ENCODE results near the gene NNT.
A peak's percentile ranks its signal among the peaks of the same experiment; 100 is the strongest.

The NNT gene

DNA sequence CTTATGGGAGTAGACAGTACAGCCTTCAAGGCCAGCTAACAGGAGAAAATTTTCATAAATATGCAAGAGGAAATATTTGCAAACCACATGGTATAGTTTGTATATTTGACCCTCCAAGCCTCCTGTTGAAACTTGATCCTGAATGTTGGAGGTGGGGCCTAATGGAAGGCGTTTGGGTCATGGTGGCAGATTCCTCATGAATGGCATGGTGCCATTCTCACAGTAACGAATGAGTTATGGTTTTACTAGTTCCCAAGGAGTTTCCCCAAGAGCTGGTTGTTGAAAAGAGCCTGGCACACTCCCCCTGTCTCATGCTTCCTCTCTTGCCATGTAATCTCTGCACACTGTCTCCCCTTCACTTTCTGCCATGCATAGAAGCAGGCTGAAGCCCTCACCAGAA lies 42.9 kb upstream of the NNT start:
- DNase-seq (ENCODE audit: low read depth) = no peak
- TF ChIP-seq MYC (IDR thresholded peaks at IDR 0.05; ENCODE audit: low read depth, low read length) (no peak), MAX (IDR thresholded peaks at IDR 0.05; ENCODE audit: low read depth, low read length) (no peak), POLR2A (IDR thresholded peaks at IDR 0.05; ENCODE audit: extremely low read depth, insufficient read length) (no peak)
- TF ChIP-seq, protein P1, sequence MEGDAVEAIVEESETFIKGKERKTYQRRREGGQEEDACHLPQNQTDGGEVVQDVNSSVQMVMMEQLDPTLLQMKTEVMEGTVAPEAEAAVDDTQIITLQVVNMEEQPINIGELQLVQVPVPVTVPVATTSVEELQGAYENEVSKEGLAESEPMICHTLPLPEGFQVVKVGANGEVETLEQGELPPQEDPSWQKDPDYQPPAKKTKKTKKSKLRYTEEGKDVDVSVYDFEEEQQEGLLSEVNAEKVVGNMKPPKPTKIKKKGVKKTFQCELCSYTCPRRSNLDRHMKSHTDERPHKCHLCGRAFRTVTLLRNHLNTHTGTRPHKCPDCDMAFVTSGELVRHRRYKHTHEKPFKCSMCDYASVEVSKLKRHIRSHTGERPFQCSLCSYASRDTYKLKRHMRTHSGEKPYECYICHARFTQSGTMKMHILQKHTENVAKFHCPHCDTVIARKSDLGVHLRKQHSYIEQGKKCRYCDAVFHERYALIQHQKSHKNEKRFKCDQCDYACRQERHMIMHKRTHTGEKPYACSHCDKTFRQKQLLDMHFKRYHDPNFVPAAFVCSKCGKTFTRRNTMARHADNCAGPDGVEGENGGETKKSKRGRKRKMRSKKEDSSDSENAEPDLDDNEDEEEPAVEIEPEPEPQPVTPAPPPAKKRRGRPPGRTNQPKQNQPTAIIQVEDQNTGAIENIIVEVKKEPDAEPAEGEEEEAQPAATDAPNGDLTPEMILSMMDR (IDR thresholded peaks at IDR 0.05; ENCODE audit: low read depth, low read length) = no peak
- H3K4me3 ChIP-seq (ENCODE audit: low read depth, low read length) = no peak overlapping the region

DNA sequence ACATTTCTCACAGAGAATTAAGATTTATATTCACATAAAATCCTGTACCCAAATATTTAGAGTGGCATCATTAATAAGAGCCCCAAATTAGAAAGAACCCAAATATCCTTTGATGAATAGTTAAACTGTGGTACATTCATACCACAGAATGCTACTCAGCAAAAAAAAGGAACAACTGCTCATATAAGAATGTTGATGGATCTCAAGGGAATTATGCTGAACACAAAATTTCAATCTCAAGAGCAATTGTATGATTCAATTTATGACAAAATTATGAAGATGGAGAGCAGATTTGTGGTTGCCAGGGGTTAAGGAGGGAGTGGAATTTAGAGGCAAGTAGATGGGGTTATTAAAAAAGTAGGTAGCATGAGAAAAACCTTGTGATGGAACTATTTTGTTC lies 41.6 kb upstream of the NNT start:
- DNase-seq (ENCODE audit: low read depth) = peak; percentile 40
- no peak for TF ChIP-seq MAX (IDR thresholded peaks at IDR 0.05; ENCODE audit: low read depth, low read length)
- TF ChIP-seq, protein P1 (IDR thresholded peaks at IDR 0.05; ENCODE audit: low read depth, low read length) = no peak
- no peak for TF ChIP-seq POLR2A (IDR thresholded peaks at IDR 0.05; ENCODE audit: extremely low read depth, insufficient read length)
- TF ChIP-seq MYC (IDR thresholded peaks at IDR 0.05; ENCODE audit: low read depth, low read length) = no peak
- H3K4me3 ChIP-seq (ENCODE audit: low read depth, low read length) = no peak overlapping the region

GRCh38 chr5:43563321-43563720 lies 39.7 kb upstream of the NNT start:
- DNase-seq (ENCODE audit: low read depth) = no peak
- TF ChIP-seq POLR2A (IDR thresholded peaks at IDR 0.05; ENCODE audit: extremely low read depth, insufficient read length) (no peak), MYC (IDR thresholded peaks at IDR 0.05; ENCODE audit: low read depth, low read length) (no peak), MAX (IDR thresholded peaks at IDR 0.05; ENCODE audit: low read depth, low read length) (no peak)
- TF ChIP-seq, protein P1 (IDR thresholded peaks at IDR 0.05; ENCODE audit: low read depth, low read length) = no peak
- H3K4me3 ChIP-seq (ENCODE audit: low read depth, low read length) = no peak overlapping the region

GRCh38 chr5:43564289-43564850 lies 38.6 kb upstream of the NNT start:
- TF ChIP-seq, protein P1 (IDR thresholded peaks at IDR 0.05; ENCODE audit: low read depth, low read length) = no peak
- TF ChIP-seq MAX (IDR thresholded peaks at IDR 0.05; ENCODE audit: low read depth, low read length) = no peak
- no peak for TF ChIP-seq MYC (IDR thresholded peaks at IDR 0.05; ENCODE audit: low read depth, low read length)
- no peak overlapping the region for H3K4me3 ChIP-seq (ENCODE audit: low read depth, low read length)
- DNase-seq (ENCODE audit: low read depth) = peak; percentile 12

GRCh38 chr5:43565043-43565442 lies 37.9 kb upstream of the NNT start:
- no peak for DNase-seq (ENCODE audit: low read depth)
- TF ChIP-seq, protein P1 (IDR thresholded peaks at IDR 0.05; ENCODE audit: low read depth, low read length) = no peak
- TF ChIP-seq MAX (IDR thresholded peaks at IDR 0.05; ENCODE audit: low read depth, low read length) (no peak), MYC (IDR thresholded peaks at IDR 0.05; ENCODE audit: low read depth, low read length) (no peak), POLR2A (IDR thresholded peaks at IDR 0.05; ENCODE audit: extremely low read depth, insufficient read length) (no peak)
- H3K4me3 ChIP-seq (ENCODE audit: low read depth, low read length) = no peak overlapping the region

All from NB4 (cell line).